Neuronal stem cell (in vitro differentiated cells): ENCODE measurements around the gene ZNF354C.

Experiments
- DNase-seq: peaks from one replicate; pipeline ENCODE4 v3.0.0-alpha.2; 2013; ENCODE audit warnings: low spot score
- H2AFZ ChIP-seq: one replicate; pipeline ENCODE4 v1.6.1; 2013; ENCODE audit warnings: mild to moderate bottlenecking, low read length, inconsistent platforms
- H2AK5ac ChIP-seq: 2 replicates; pipeline ENCODE4 v1.6.1; 2013; ENCODE audit warnings: low read depth, mild to moderate bottlenecking, inconsistent platforms, low read length, moderate library complexity, mixed read lengths
- H2BK120ac ChIP-seq: 2 replicates; pipeline ENCODE4 v1.6.1; 2013; ENCODE audit warnings: low read depth, mild to moderate bottlenecking, inconsistent platforms, low read length, moderate library complexity, mixed read lengths
- H2BK12ac ChIP-seq: one replicate; pipeline ENCODE4 v1.6.1; 2013; ENCODE audit warnings: low read length, inconsistent platforms
- H2BK15ac ChIP-seq: 2 replicates; pipeline ENCODE4 v1.6.1; 2013; ENCODE audit warnings: mild to moderate bottlenecking, low read length, inconsistent platforms, mixed read lengths
- H2BK5ac ChIP-seq: one replicate; pipeline ENCODE4 v1.6.1; 2013; ENCODE audit warnings: inconsistent platforms, mild to moderate bottlenecking, low read length, moderate library complexity
- H3K14ac ChIP-seq: one replicate; pipeline ENCODE4 v1.6.1; 2013; ENCODE audit warnings: low read length, inconsistent platforms
- H3K18ac ChIP-seq: 2 replicates; pipeline ENCODE4 v1.6.1; 2013; ENCODE audit warnings: low read length, inconsistent platforms
- H3K23ac ChIP-seq: 2 replicates; pipeline ENCODE4 v1.6.1; 2013; ENCODE audit warnings: low read depth, mild to moderate bottlenecking, mixed read lengths, low read length, inconsistent platforms; ENCODE audit not compliant: poor library complexity
- H3K27ac ChIP-seq: replicated peaks from 3 replicates; pipeline ENCODE4 v1.5.1; 2013; ENCODE audit warnings: low read length, inconsistent platforms
- H3K27me3 ChIP-seq, 3 experiments: 2 replicates each; pipeline ENCODE4 v1.6.1; 2013; ENCODE audit warnings: low read length in 3 of 3, mild to moderate bottlenecking in 2 of 3, inconsistent platforms in 1 of 3, low read depth in 1 of 3, mixed read lengths in 1 of 3, moderate library complexity in 1 of 3; ENCODE audit not compliant: control insufficient read depth in 3 of 3, insufficient read depth in 3 of 3
- H3K36me3 ChIP-seq, 2 donors: replicated peaks in 1 of 2; 2 replicates each; pipeline ENCODE4 v1.6.1; 2013; ENCODE audit warnings: low read length in 2 of 2; ENCODE audit not compliant: control insufficient read depth in 2 of 2, insufficient read depth in 2 of 2
- H3K4ac ChIP-seq: 2 replicates; pipeline ENCODE4 v1.6.1; 2013; ENCODE audit warnings: inconsistent platforms, mild to moderate bottlenecking, low read length, moderate library complexity
- H3K4me1 ChIP-seq, 2 donors: 1 replicate in 1 of 2; 2 replicates in 1 of 2; pipeline ENCODE4 v1.6.1; 2013; ENCODE audit warnings: low read length in 2 of 2, low read depth in 1 of 2; ENCODE audit not compliant: control insufficient read depth in 2 of 2, insufficient read depth in 1 of 2
- H3K4me2 ChIP-seq: one replicate; pipeline ENCODE4 v1.6.1; 2013; ENCODE audit warnings: mild to moderate bottlenecking, low read length, inconsistent platforms; ENCODE audit not compliant: insufficient read depth, poor library complexity, severe bottlenecking
- H3K4me3 ChIP-seq, 2 donors: 2 replicates each; pipeline ENCODE4 v1.5.1; 2013; ENCODE audit warnings: low read length in 2 of 2, mild to moderate bottlenecking in 2 of 2, inconsistent platforms in 1 of 2, moderate library complexity in 1 of 2
- H3K79me1 ChIP-seq: one replicate; pipeline ENCODE4 v1.6.1; 2013; ENCODE audit warnings: low read depth, mild to moderate bottlenecking, inconsistent platforms, low read length, moderate library complexity
- H3K9ac ChIP-seq: one replicate; pipeline ENCODE4 v1.6.1; 2013; ENCODE audit warnings: mild to moderate bottlenecking, low read depth, low read length, inconsistent platforms; ENCODE audit not compliant: poor library complexity
- H3K9me3 ChIP-seq, 2 donors: replicated peaks in 1 of 2; 2 replicates each; pipeline versions ENCODE3 to v1.6.1; 2013; ENCODE audit warnings: low read length in 2 of 2, mild to moderate bottlenecking in 2 of 2, inconsistent platforms in 1 of 2, low read depth in 1 of 2, mixed read lengths in 1 of 2, moderate library complexity in 1 of 2; ENCODE audit not compliant: control insufficient read depth in 2 of 2, insufficient read depth in 1 of 2
- H4K8ac ChIP-seq: one replicate; pipeline ENCODE4 v1.6.1; 2013; ENCODE audit warnings: low read depth, mild to moderate bottlenecking, inconsistent platforms, low read length, moderate library complexity
- H4K91ac ChIP-seq: one replicate; pipeline ENCODE4 v1.6.1; 2013; ENCODE audit warnings: low read length, low read depth, mild to moderate bottlenecking, inconsistent platforms; ENCODE audit not compliant: poor library complexity
- WGBS, 2 donors: extraction: QIAGEN DNeasy Blood & Tissue Kit; methylation state at CpG; one replicate each; pipeline ENCODE4 v1.1.7; 2013; ENCODE audit warnings: missing lambda C conversion rate in 2 of 2, mixed read lengths in 1 of 2; ENCODE audit not compliant: insufficient read length in 2 of 2, insufficient replicate concordance in 1 of 2; ENCODE audit errors: extremely low coverage in 2 of 2; 5-methylcytosine and 5-hydroxymethylcytosine counted together

The ZNF354C gene

DNA sequence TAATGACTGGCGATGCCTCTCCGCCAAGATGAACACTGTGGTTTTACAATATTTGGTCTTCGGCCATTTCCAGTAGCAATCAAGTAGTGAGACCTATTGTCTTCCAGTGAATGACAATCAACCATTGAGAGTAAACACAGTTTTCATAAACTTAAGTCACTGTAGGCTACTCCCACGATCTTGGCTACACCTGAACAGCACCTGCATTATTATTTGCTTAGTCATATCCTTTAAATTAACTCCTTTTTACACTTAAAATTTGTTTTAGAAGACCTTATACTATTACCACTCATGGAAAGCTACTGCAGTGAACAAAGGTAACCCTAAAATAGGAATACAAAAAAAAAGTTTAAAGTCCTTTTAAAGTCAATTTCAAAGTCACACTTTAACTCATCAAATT, 58.2 kb downstream of the ZNF354C start:
- no peaks in the 10 kb centered on the region for H3K27me3 ChIP-seq
- H3K9ac ChIP-seq: no peak overlapping the region
- H3K27ac ChIP-seq: no peak overlapping the region
- H3K14ac ChIP-seq: no peak overlapping the region
- H3K23ac ChIP-seq: no peak overlapping the region
- no peaks in the 10 kb centered on the region for H3K36me3 ChIP-seq
- no peak overlapping the region for H4K91ac ChIP-seq
- H2BK5ac ChIP-seq: no peak overlapping the region
- no peak overlapping the region for H2BK120ac ChIP-seq
- H3K9me3 ChIP-seq: peaks cover 3 to 48% of the 10 kb centered on the region in 2 donors
- H2BK15ac ChIP-seq: no peak overlapping the region
- no peak for DNase-seq
- no peak overlapping the region for H3K4me3 ChIP-seq
- no CpG with 5 or more reads among the region's 4 CpGs for WGBS, 2 donors
- H4K8ac ChIP-seq: no peak overlapping the region
- no peak overlapping the region for H2BK12ac ChIP-seq
- no peak overlapping the region for H3K4ac ChIP-seq
- no peak overlapping the region for H2AFZ ChIP-seq
- H2AK5ac ChIP-seq: no peak overlapping the region
- no peaks in the 10 kb centered on the region for H3K79me1 ChIP-seq
- H3K18ac ChIP-seq: no peak overlapping the region
- H3K4me2 ChIP-seq: no peak overlapping the region
- no peaks in the 10 kb centered on the region for H3K4me1 ChIP-seq

DNA sequence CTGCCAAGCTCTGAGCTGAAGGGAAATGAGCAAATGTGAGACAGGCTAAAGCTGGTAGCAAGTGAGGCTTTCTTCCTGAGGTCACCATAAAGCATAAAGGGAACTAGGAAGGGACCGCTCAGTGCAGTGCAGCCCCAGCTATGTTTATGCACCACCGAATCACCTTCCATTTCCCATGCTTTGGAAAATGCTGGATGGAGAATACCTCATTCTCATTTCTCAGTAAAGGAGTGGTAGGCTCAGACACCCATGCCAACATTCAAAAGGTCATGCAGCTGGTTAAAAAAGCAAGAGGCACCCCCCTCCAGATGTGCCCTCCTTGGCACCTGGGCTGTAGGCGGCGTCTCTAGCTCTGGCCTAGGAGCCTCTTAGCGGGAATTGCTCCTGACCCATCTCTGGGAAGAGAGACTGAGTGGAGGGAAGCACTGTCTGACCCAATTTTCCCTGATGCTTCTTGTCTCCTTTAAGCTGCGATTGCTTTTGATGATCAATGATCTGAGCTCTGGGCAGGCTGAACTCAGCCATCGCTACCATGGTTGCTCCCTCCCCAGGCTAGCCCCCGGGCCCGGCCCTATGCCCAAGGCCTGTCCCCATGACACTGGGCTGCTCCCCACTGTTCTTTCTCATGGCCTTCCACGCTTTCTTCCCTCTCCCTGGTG, 58.7 kb downstream of the ZNF354C start:
- Histone ChIP-seq H3K14ac (peak overlapping the region; percentile 8), H2AK5ac (no peak overlapping the region), H3K27me3 (no peaks in the 10 kb centered on the region), H2BK120ac (no peak overlapping the region), H3K4ac (no peak overlapping the region), H2AFZ (no peak overlapping the region), H3K27ac (no peak overlapping the region), H4K8ac (no peak overlapping the region), H4K91ac (no peak overlapping the region), H3K9ac (no peak overlapping the region), H2BK15ac (no peak overlapping the region), H3K79me1 (no peaks in the 10 kb centered on the region), H2BK5ac (no peak overlapping the region), H3K18ac (no peak overlapping the region), H3K36me3 (no peaks in the 10 kb centered on the region), H2BK12ac (no peak overlapping the region), H3K4me1 (no peaks in the 10 kb centered on the region), H3K9me3 (peaks cover 3 to 48% of the 10 kb centered on the region in 2 donors), H3K4me2 (no peak overlapping the region), H3K23ac (no peak overlapping the region), H3K4me3 (no peak overlapping the region)
- DNase-seq: no peak
- no CpG with 5 or more reads among the region's 10 CpGs for WGBS, 2 donors

GRCh38 chr5:179119415-179120170, 59.4 kb downstream of the ZNF354C start:
- no peak overlapping the region for H4K91ac ChIP-seq
- no peak overlapping the region for H2AFZ ChIP-seq
- no CpG with 5 or more reads among the region's 15 CpGs for WGBS, 2 donors
- no peak overlapping the region for H4K8ac ChIP-seq
- no peak overlapping the region for H2BK120ac ChIP-seq
- no peak overlapping the region for H3K18ac ChIP-seq
- H3K79me1 ChIP-seq: no peaks in the 10 kb centered on the region
- no peak overlapping the region for H2BK12ac ChIP-seq
- H3K4ac ChIP-seq: no peak overlapping the region
- H2BK5ac ChIP-seq: no peak overlapping the region
- H3K14ac ChIP-seq: peak overlapping the region; percentile 21
- no peaks in the 10 kb centered on the region for H3K36me3 ChIP-seq
- H3K9me3 ChIP-seq: peaks cover 3 to 51% of the 10 kb centered on the region in 2 donors
- no peak for DNase-seq
- H2AK5ac ChIP-seq: no peak overlapping the region
- peak overlapping the region in 1 of 2 donors; percentile 34 for H3K4me3 ChIP-seq
- no peak overlapping the region for H3K9ac ChIP-seq
- no peaks in the 10 kb centered on the region for H3K4me1 ChIP-seq
- H2BK15ac ChIP-seq: no peak overlapping the region
- H3K23ac ChIP-seq: no peak overlapping the region
- H3K27ac ChIP-seq: no peak overlapping the region
- H3K27me3 ChIP-seq: no peaks in the 10 kb centered on the region
- no peak overlapping the region for H3K4me2 ChIP-seq

DNA sequence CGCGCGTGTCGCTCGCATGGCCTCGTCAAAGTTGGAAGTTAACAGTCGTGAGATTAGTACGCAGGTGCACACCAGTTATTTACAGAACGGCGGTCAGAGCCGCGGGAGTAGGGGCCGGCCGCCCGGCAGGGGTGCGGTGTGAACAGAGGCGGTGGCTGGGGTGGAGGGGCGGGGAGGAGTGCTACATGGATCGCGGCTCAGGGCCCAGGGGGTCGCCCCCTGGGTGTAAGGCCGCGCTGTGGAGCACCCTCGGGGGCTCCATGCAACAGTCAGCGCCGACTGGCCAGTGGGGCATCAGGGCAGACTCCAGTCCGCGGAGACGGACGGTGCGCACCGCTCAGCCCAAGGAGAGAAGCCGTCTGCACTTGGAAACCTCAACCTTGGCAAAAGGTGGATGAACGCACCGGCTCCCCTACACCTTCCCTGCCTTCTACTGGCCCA, 60.3 kb downstream of the ZNF354C start:
- H4K91ac ChIP-seq: no peak overlapping the region
- H3K14ac ChIP-seq: no peak overlapping the region
- no peak overlapping the region for H3K4me2 ChIP-seq
- H3K4me3 ChIP-seq: no peak overlapping the region
- no peak for DNase-seq
- H3K23ac ChIP-seq: peak overlapping the region; percentile 65
- no peak overlapping the region for H2BK15ac ChIP-seq
- no peaks in the 10 kb centered on the region for H3K27me3 ChIP-seq
- H4K8ac ChIP-seq: no peak overlapping the region
- H2AFZ ChIP-seq: no peak overlapping the region
- no peak overlapping the region for H2BK5ac ChIP-seq
- H2AK5ac ChIP-seq: no peak overlapping the region
- WGBS, 2 donors: no CpG with 5 or more reads among the region's 35 CpGs
- H2BK12ac ChIP-seq: no peak overlapping the region
- H3K36me3 ChIP-seq: no peaks in the 10 kb centered on the region
- no peak overlapping the region for H3K27ac ChIP-seq
- H3K79me1 ChIP-seq: no peaks in the 10 kb centered on the region
- H2BK120ac ChIP-seq: no peak overlapping the region
- H3K4ac ChIP-seq: no peak overlapping the region
- no peak overlapping the region for H3K9ac ChIP-seq
- peaks cover 3 to 51% of the 10 kb centered on the region in 2 donors for H3K9me3 ChIP-seq
- no peaks in the 10 kb centered on the region for H3K4me1 ChIP-seq
- H3K18ac ChIP-seq: no peak overlapping the region
